IMR-90 (cell line): ENCODE data around the gene ADGRG3. TPM values are rescaled to one million over a fixed set of nuclear protein-coding genes. Genes with fewer than 3 reads are reported as not detected.

Experiments used
- ATAC-seq: fragments of 200-7000 bp; cut with Tn5 transposase; 2 replicates; pipeline ENCODE4 v1.9.1; 2020; ENCODE audit warnings: low read depth, mild to moderate bottlenecking, moderate library complexity
- BruUV-seq: library from RNA; stranded (reverse); fragments of 400-500 nt; replicated peaks from 2 replicates; lab custom pipeline; 2021; lab: Mats Ljungman, UMichigan
- CTCF ChIA-PET: fragments of 300-600 bp; formaldehyde crosslinking; extraction: SDS; loops from one replicate; lab custom pipeline; 2021; ENCODE audit warnings: antibody characterized with exemption; lab: Yijun Ruan, JAX
- POLR2A ChIA-PET: fragments of 300-600 bp; sonication (Branson Sonifier 250); formaldehyde crosslinking; loops from one replicate; lab custom pipeline; 2022; ENCODE audit warnings: antibody characterized with exemption; ENCODE audit not compliant: unreplicated experiment; lab: Charles Lee
- DNase-seq: peaks from one replicate; pipeline ENCODE4 v3.0.0; 2013
- H2AFZ ChIP-seq: replicated peaks from 2 replicates; pipeline ENCODE3; 2013; ENCODE audit warnings: low read length, mild to moderate bottlenecking; ENCODE audit not compliant: poor library complexity
- H2AK5ac ChIP-seq: 2 replicates; pipeline ENCODE4 v1.6.1; 2013; ENCODE audit warnings: low read depth, low read length, inconsistent platforms
- H2AK9ac ChIP-seq: replicated peaks from 2 replicates; pipeline ENCODE3; 2013; ENCODE audit warnings: mild to moderate bottlenecking, low read depth, low read length, moderate library complexity; ENCODE audit not compliant: poor library complexity
- H2BK120ac ChIP-seq: 2 replicates; pipeline ENCODE4 v1.6.1; 2013; ENCODE audit warnings: low read depth, low read length, inconsistent platforms
- H2BK15ac ChIP-seq: 3 replicates; pipeline ENCODE4 v1.6.1; 2013; ENCODE audit warnings: low read depth, low read length, inconsistent platforms
- H2BK20ac ChIP-seq: 2 replicates; pipeline ENCODE4 v1.6.1; 2013; ENCODE audit warnings: low read depth, mild to moderate bottlenecking, inconsistent platforms, low read length, moderate library complexity
- H2BK5ac ChIP-seq: 2 replicates; pipeline ENCODE4 v1.6.1; 2013; ENCODE audit warnings: mild to moderate bottlenecking, low read depth, low read length, inconsistent platforms; ENCODE audit not compliant: poor library complexity, severe bottlenecking
- H3K14ac ChIP-seq: replicated peaks from 2 replicates; pipeline ENCODE4 v1.6.1; 2013; ENCODE audit warnings: low read depth, low read length, inconsistent platforms
- H3K18ac ChIP-seq: 2 replicates; pipeline ENCODE4 v1.6.1; 2013; ENCODE audit warnings: low read depth, low read length, control low read depth
- H3K23ac ChIP-seq: 2 replicates; pipeline ENCODE4 v1.6.1; 2013; ENCODE audit warnings: low read depth, low read length, inconsistent platforms
- H3K27ac ChIP-seq: 2 replicates; pipeline ENCODE4 v1.5.1; 2013; ENCODE audit warnings: mild to moderate bottlenecking, control low read depth, low read length; ENCODE audit not compliant: insufficient read depth
- H3K27me3 ChIP-seq: 2 replicates; pipeline ENCODE4 v1.6.1; 2013; ENCODE audit warnings: low read length; ENCODE audit not compliant: control insufficient read depth, insufficient read depth
- H3K36me3 ChIP-seq: 2 replicates; pipeline ENCODE4 v1.6.1; 2013; ENCODE audit warnings: low read length, mixed read lengths; ENCODE audit not compliant: control insufficient read depth, insufficient read depth
- H3K4ac ChIP-seq: 2 replicates; pipeline ENCODE4 v1.6.1; 2013; ENCODE audit warnings: low read depth, low read length, inconsistent platforms
- H3K4me1 ChIP-seq: 2 replicates; pipeline ENCODE4 v1.6.1; 2013; ENCODE audit warnings: low read length, mixed read lengths; ENCODE audit not compliant: control insufficient read depth, insufficient read depth
- H3K4me2 ChIP-seq: 2 replicates; pipeline ENCODE4 v1.6.1; 2013; ENCODE audit warnings: low read depth, mild to moderate bottlenecking, control low read depth, low read length, moderate library complexity
- H3K4me3 ChIP-seq: 2 replicates; pipeline ENCODE4 v1.5.1; 2013; ENCODE audit warnings: low read depth, mild to moderate bottlenecking, control low read depth, low read length, moderate library complexity; ENCODE audit not compliant: insufficient read depth
- H3K56ac ChIP-seq: 2 replicates; pipeline ENCODE4 v1.6.1; 2013; ENCODE audit warnings: low read length, inconsistent platforms; ENCODE audit not compliant: insufficient read depth; ENCODE audit errors: extremely low read depth
- H3K79me1 ChIP-seq, 2 experiments: 2 replicates each; pipeline ENCODE4 v1.6.1; 2013; ENCODE audit warnings: low read length in 2 of 2, inconsistent platforms in 1 of 2, low read depth in 1 of 2
- H3K9ac ChIP-seq: 2 replicates; pipeline ENCODE4 v1.6.1; 2013; ENCODE audit warnings: low read depth, low read length, control low read depth
- H3K9me1 ChIP-seq: 2 replicates; pipeline ENCODE4 v1.6.1; 2013; ENCODE audit warnings: low read length, inconsistent platforms; ENCODE audit not compliant: insufficient read depth
- H3K9me3 ChIP-seq: 2 replicates; pipeline ENCODE4 v1.6.1; 2013; ENCODE audit warnings: low read length; ENCODE audit not compliant: control insufficient read depth, insufficient read depth
- H4K20me1 ChIP-seq: 2 replicates; pipeline ENCODE4 v1.6.1; 2013; ENCODE audit warnings: low read length, inconsistent platforms; ENCODE audit not compliant: insufficient read depth
- H4K5ac ChIP-seq: 2 replicates; pipeline ENCODE4 v1.6.1; 2013; ENCODE audit warnings: mild to moderate bottlenecking, low read depth, low read length, control low read depth
- H4K8ac ChIP-seq, 2 experiments: 2 replicates each; pipeline ENCODE4 v1.6.1; 2013; ENCODE audit warnings: low read depth in 2 of 2, low read length in 2 of 2, control low read depth in 1 of 2, inconsistent platforms in 1 of 2
- H4K91ac ChIP-seq: 2 replicates; pipeline ENCODE4 v1.6.1; 2013; ENCODE audit warnings: low read depth, low read length, inconsistent platforms; ENCODE audit not compliant: insufficient read depth
- BHLHE40 ChIP-seq: fragments of 150-350 bp; IDR thresholded peaks from 2 replicates; pipeline ENCODE4 v1.6.1; 2016; ENCODE audit warnings: mild to moderate bottlenecking, low read depth, low read length
- CEBPB ChIP-seq: IDR thresholded peaks from 2 replicates; pipeline ENCODE4 v1.6.1; 2012; ENCODE audit warnings: low read depth, low read length, improper control_type of control experiment
- CHD1 ChIP-seq: IDR thresholded peaks from 2 replicates; pipeline ENCODE4 v1.6.1; 2012; ENCODE audit warnings: low read depth, low read length, improper control_type of control experiment
- CTCF ChIP-seq: conservative IDR thresholded peaks from 2 replicates; pipeline ENCODE4 v1.5.1; 2012; ENCODE audit warnings: mild to moderate bottlenecking, low read depth, low read length, improper control_type of control experiment
- ELK1 ChIP-seq: fragments of 150-350 bp; IDR thresholded peaks from 2 replicates; pipeline ENCODE4 v1.6.1; 2016; ENCODE audit warnings: low read depth, mild to moderate bottlenecking, low read length, moderate library complexity, borderline replicate concordance
- FOS ChIP-seq: fragments of 150-350 bp; IDR thresholded peaks from 2 replicates; pipeline ENCODE4 v1.6.1; 2016; ENCODE audit warnings: low read depth, low read length
- MAFK ChIP-seq: IDR thresholded peaks from 2 replicates; pipeline ENCODE4 v1.6.1; 2012; ENCODE audit warnings: low read depth, low read length, improper control_type of control experiment
- MAZ ChIP-seq: IDR thresholded peaks from 2 replicates; pipeline ENCODE4 v1.6.1; 2012; ENCODE audit warnings: low read depth, mild to moderate bottlenecking, low read length, improper control_type of control experiment, moderate library complexity, borderline replicate concordance
- MXI1 ChIP-seq: IDR thresholded peaks from 2 replicates; pipeline ENCODE4 v1.6.1; 2012; ENCODE audit warnings: low read depth, mild to moderate bottlenecking, low read length, moderate library complexity, borderline replicate concordance
- NFE2L2 ChIP-seq: fragments of 150-350 bp; IDR thresholded peaks from 2 replicates; pipeline ENCODE4 v1.6.1; 2016; ENCODE audit warnings: low read depth, mild to moderate bottlenecking, low read length
- POLR2A ChIP-seq: IDR thresholded peaks from 2 replicates; pipeline ENCODE4 v1.6.1; 2012; ENCODE audit warnings: mild to moderate bottlenecking, low read depth, low read length
- RAD21 ChIP-seq: IDR thresholded peaks from 2 replicates; pipeline ENCODE4 v1.6.1; 2012; ENCODE audit warnings: low read length, improper control_type of control experiment
- RCOR1 ChIP-seq: IDR thresholded peaks from 2 replicates; pipeline ENCODE4 v1.6.1; 2012; ENCODE audit warnings: mild to moderate bottlenecking, low read length, improper control_type of control experiment; ENCODE audit not compliant: insufficient replicate concordance
- RFX5 ChIP-seq: IDR thresholded peaks from 2 replicates; pipeline ENCODE4 v1.8.0; 2012; ENCODE audit warnings: low read depth, mild to moderate bottlenecking, low read length, moderate library complexity
- SMC3 ChIP-seq: fragments of 150-350 bp; IDR thresholded peaks from 2 replicates; pipeline ENCODE4 v1.6.1; 2016; ENCODE audit warnings: low read depth, mild to moderate bottlenecking, antibody characterized with exemption, low read length, moderate library complexity
- USF2 ChIP-seq: fragments of 150-350 bp; IDR thresholded peaks from 2 replicates; pipeline ENCODE4 v1.6.1; 2017; ENCODE audit warnings: mild to moderate bottlenecking, antibody characterized with exemption, low read length, low read depth
- whole genome bisulfite sequencing, 2 experiments: methylation state at CpG; one replicate each; pipeline versions ENCODE4 v1.1.5 to v1.1.7; 2013; ENCODE audit warnings: missing lambda C conversion rate in 2 of 2; ENCODE audit not compliant: insufficient read length in 1 of 2; ENCODE audit errors: extremely low coverage in 2 of 2; 5-methylcytosine and 5-hydroxymethylcytosine counted together
- dilution Hi-C: fragments of 300-500 bp; cut with HindIII; formaldehyde crosslinking; loops from one replicate; pipeline ENCODE4 v1.14.3; 2018; ENCODE audit warnings: low sequenced_read_pairs; ENCODE audit not compliant: unreplicated experiment
- in situ Hi-C: fragments of 300-500 bp; cut with MboI; formaldehyde crosslinking; loops from 3 replicates; pipeline ENCODE4 v1.14.3; 2019; ENCODE audit warnings: low sequenced_read_pairs, inconsistent platforms, mixed read lengths
- intact Hi-C: fragments of 100-400 bp; cut with micrococcal nuclease; formaldehyde crosslinking; loops from 2 replicates; pipeline ENCODE4 v1.10.0; 2022
- polyA plus RNA-seq, 3 experiments: library from polyadenylated mRNA; depleted of rRNA; stranded (reverse); fragments of >200 nt; gene quantifications; 2 replicates each; pipeline ENCODE4 v1.2.3, GENCODE V29; 2012; ENCODE audit warnings: low replicate concordance in 1 of 3
- total RNA-seq: library from RNA; depleted of rRNA; stranded (reverse); fragments of >200 nt; gene quantifications from 2 replicates; pipeline ENCODE4 v1.2.3, GENCODE V29; 2012

The ADGRG3 gene
- total and polyA plus RNA-seq, 2 of the 4 experiments (the other 2 are of a cell fraction), result not detected

- Histone ChIP-seq H3K23ac (no peak overlapping the region), H2BK120ac (no peak overlapping the region), H4K8ac (no peak overlapping the region), H2BK20ac (no peak overlapping the region), H2AK9ac (no peak overlapping the region), H2BK15ac (no peak overlapping the region), H3K4me1 (no peaks in the 10 kb centered on the region), H3K9ac (no peak overlapping the region), H2AK5ac (no peak overlapping the region), H4K5ac (no peak overlapping the region), H3K4me2 (no peak overlapping the region), H3K27ac (no peak overlapping the region), H3K36me3 (no peaks in the 10 kb centered on the region), H3K9me3 (no peaks in the 10 kb centered on the region), H3K4ac (no peak overlapping the region), H3K14ac (no peak overlapping the region), H3K27me3 (peaks cover 63% of the 10 kb centered on the region), H3K56ac (no peak overlapping the region), H4K91ac (no peak overlapping the region), H3K79me1 (no peaks in the 10 kb centered on the region), H2AFZ (no peak overlapping the region), H2BK5ac (no peak overlapping the region), H4K20me1 (no peaks in the 10 kb centered on the region), H3K18ac (no peak overlapping the region), H3K9me1 (no peaks in the 10 kb centered on the region; the same call in 1 of the 2 replicates), H3K4me3 (no peak overlapping the region)
- DNase-seq (no peak), ATAC-seq (no peak)
- in situ Hi-C loops, result no loop called here
- CTCF ChIA-PET, result no interaction called here
- dilution Hi-C loops, result no loop called here
- POLR2A ChIA-PET, result no interaction called here
- intact Hi-C loops, result no loop called here
- TF ChIP-seq RCOR1 (no peak), FOS (no peak), ELK1 (no peak), NFE2L2 (no peak), CTCF (no peak), RFX5 (no peak), MAZ (no peak), MXI1 (no peak), MAFK (no peak), POLR2A (no peak), USF2 (no peak), BHLHE40 (no peak), RAD21 (no peak), CEBPB (no peak), CHD1 (no peak), SMC3 (no peak)
- no TSS peak for BruUV-seq
- no CpG with 5 or more reads among the region's 12 CpGs for WGBS, 2 experiments
These were observed 10.9 kb downstream of the ADGRG3 start for GRCh38 chr16:57679016-57679415.
